ENCODE measurements around the gene FARSB.
"Not testable (repeated sequence)": the region's sequence is repeated elsewhere in the genome, so short reads cannot be mapped to it uniquely, and the experiment has no call there.

FARSB gene

DNA sequence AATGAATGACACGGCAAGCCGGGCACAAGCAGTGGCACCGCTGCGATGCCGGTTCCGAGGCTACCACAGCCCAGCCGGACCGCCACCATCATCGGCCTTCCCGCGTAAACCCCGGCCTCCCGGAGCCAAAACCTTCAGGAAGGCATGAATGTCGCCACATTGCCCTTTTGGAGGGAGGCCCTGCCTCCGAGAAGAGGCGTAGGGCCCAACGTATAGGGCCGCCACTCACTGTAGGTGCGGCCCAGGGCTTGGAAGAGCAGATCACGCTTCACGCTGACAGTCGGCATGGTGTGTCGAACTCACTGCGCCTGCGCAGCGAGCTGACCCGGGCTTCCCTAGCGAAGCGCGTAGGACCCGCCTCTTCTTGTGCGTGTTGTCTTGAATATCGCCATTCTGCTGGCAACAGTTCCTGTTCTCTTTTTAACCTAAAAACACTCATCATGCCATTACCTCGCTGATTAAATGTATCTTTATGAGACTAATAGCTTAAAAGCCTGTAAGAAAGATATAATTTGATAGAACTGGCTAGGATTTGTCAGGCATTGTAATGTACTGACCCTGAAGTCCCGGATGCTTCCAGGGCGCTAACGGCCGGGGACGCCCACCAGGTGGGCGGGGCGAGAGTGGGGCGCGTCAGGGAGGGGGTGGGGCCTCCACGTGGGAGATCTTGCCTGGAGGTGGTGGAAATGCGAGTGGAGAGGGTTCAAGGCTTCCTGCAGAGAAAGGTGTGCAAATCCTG is at the start of gene FARSB:
TSS of gene FARSB (minus strand) at position 306 of the 739 bp plus-strand sequence. CDS start at position 287, 19 bp downstream.
- no peak for FAIRE-seq

DNA sequence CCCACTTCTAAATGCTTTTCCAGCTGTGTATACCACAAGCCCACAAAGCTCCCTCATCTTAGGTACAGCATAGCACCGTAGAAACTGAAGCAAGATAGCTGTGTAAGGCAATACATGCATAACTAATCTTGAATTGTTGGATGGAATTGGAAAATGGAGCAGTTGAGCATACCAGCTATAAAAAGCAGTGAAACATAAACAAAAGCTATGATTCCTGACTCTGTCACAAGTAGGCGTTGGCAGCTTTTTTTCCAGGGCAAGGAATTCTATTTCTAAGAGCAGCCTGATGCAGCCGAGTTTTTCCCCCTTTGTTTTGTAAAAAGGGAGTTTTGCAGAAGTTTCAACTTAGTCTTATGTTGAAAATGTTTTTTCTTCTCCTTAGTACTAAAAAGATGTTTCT is 48.0 kb upstream of the FARSB start:
- no peak for FAIRE-seq

DNA sequence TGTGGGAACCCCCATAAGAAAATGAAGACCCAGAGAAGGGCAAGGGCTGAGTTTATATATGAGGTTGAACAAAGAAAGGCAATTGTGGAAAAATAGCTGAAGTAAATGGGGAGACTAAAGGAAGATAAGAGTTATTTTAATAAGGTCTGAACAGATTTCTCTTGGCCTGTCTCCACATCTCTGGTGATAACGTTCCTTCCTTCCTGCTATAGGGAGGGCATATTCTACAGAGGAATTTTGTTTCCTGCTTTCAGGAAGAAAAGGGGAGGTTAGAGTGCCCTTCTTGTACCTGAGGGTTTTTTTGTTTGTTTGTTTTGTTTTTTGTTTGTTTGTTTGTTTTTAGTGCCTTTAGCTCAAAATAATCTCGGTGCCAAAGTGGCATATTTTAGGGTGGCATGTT is 47.2 kb upstream of the FARSB start:
- FAIRE-seq: no peak

DNA sequence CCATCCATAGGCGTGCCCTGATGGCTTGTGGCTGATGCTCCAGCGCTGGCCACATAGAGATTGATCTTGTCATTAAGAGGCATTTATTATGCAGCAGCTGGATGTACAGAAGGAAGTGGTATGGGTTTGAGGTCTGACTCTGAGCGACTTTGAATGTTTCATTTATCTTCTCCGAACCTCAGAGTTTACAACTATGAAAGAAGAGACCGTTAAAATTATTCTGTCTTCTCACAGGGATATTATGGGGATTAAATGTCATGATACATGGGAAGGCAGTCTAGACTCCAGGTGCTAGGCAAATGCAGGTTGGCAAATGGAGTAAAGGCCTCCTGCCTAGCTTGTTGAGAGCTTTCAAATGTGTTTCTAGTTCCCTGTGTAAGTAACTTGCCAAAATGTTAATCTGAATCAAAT is 45.8 kb upstream of the FARSB start:
- no peak for FAIRE-seq

DNA sequence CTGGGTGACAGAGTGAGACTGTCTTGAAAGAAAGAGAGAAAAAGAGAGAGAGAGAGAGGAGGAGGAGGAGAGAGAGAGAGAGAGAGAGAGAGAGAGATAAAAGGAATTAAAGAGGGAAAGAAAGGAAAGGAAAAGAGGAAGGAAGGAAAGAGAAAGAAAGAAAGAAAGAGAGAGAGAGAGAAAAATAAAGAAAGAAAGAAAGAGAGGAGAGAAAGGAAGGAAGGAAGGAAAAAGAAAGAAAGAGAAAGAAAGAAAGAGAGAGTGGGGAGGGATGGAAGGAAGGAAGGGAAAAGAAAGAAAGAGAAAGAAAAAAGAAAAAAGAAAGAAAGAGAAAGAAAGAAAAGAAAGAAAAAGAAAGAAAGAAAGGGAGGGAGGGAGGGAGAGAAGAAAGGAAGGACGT is 45.3 kb upstream of the FARSB start:
- no peak for FAIRE-seq

DNA sequence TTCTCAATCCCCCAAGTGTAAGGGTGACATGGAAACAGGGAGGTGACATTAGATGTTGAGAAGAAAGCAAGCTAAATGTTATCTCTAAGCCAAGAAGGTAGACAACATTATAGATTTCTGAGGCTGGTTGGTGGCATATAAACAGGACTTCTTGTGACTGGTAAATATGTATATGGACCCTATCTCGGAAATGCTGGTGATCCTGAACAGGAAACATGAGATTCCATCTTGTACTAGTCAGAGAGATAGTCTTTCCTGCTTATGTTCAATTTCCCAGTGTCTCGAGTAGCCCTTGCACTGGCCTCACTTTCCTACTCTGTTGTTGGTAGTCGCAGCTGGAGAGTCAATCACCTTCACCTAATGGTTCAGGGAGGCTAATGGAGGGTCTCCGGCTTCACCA is 42.4 kb upstream of the FARSB start:
- FAIRE-seq: no peak

DNA sequence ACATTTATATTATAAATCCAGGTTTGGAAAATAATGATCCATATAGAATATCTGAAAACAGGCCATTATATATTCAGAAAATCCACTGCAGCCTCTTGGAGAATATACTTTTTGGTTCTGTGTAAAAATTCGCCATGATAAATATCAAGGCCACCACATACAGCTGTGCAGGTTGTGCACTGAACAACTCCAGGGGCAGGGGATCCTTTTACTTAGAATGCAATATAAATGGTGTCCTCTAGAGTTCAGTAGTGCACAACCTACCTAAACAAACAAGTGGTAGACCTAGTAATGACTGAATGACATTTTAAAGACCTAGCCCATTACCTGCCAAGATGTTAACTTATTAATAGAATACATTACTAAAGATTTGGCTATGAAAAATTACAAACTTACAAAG is 37.9 kb upstream of the FARSB start:
- FAIRE-seq: no peak

DNA sequence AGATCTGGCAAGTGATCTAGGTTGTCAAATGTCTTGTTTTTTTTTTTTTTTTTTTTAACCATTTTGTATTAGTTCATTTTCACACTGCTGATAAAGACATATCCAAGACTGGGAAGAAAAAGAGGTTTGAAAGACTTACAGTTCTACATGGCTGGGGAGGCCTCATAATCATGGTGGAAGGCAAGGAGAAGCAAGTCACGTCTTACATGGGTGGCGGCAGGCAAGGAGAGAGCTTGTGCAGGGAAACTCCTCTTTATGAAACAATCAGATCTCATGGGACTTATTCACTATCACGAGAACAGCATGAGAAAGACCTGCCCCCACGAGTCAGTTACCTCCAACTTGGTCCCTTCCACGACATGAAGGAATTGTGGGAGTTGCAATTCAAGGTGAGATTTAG is 37.5 kb upstream of the FARSB start:
- FAIRE-seq: not testable (repeated sequence)

DNA sequence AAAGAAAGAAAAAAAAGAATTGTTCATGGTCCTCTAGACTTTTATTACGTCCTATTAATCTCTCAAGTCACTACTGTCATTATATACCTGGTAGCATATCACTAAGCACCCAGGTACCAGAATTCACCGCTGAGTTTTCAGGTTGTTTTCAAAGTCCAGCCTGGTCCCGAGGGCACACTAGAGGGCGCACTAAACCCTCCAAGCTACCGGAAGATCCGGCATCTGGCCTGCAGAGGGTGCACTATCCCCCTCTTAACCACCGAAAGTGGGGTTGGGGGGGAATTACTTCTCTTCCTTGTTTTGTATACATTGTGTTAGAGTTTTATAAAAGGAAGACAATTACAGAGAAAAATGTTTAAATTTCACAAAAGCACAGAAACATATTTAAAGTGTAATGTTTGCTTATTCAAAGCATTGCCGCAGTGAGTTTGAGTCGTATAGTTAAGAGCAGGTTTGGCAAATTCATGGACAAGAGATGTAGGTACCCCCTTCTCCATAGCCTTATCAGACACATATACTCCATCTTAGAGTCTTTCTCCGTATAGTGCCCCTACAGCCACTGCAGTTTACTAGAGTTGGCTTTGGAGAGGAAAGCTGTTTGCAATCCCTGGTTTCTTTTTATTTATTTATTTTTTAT is 34.8 kb upstream of the FARSB start:
- FAIRE-seq: no peak

DNA sequence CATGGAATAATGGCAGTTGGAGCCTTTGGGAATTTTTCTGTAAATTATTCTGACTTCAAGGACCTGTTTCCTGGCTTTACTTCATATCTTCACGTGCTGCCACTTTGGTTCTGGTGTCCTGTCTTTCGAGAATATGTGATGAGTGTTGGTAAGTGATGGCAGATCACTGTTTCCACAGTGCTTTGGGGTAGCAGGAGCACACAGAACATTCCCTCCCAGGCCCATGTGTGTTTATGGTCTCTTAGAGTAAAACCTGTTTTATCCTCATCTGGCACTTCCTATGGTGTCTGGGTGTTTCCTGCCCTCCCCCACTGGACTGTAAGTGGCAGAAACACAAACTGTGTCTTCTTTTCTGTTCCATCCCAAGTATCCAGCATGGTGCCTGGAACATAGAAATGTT is 33.4 kb upstream of the FARSB start:
- FAIRE-seq: no peak

DNA sequence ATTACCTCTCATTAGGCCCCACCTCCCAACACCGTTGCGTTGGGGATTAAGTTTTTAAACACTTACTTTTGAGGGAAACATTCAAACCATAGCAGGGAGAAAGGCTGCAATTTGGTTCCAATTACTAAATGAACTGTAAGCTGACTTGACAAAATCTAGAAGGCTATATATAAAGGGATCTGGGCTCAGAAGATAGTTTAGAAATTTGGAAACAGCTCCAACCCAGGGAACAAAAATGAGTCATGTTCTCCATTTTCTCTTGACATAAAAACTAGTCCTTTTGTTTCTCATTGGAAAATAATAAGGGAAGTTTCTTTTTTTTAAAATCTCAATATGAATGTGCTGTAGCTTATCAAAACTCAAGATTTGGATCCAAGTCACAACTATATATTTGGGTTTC is 33.0 kb upstream of the FARSB start:
- no peak for FAIRE-seq

DNA sequence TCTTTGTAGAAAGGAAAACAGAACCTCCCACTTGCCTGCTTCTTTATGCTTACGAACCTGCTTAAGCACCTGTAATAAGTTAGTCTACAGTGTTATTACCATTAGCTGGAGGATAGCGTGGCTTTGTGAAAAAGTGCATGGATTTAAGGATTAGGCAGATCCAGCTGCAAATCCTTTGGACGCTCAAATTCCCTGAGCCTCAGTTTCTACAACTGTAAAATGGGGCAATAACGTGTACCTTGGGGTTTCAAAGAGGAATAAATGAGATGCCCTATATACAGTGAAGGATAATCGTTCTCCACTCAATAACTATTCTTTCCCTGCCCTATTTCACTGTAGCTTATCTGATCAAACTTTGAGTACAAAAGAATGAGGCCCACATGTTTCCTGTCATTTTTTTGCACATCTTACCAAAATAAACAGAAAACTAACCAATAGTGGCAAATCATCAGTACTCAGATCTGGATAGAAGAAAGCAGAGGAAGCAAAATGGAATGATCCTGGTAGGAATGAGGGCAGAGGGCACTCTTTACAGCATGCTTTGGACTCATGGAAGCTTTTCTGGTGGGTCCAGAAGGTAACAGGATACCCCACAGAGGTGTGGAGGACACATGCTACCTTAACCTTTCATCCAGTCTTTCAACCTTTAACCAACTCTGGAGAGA is 30.3 kb upstream of the FARSB start:
- FAIRE-seq: no peak

DNA sequence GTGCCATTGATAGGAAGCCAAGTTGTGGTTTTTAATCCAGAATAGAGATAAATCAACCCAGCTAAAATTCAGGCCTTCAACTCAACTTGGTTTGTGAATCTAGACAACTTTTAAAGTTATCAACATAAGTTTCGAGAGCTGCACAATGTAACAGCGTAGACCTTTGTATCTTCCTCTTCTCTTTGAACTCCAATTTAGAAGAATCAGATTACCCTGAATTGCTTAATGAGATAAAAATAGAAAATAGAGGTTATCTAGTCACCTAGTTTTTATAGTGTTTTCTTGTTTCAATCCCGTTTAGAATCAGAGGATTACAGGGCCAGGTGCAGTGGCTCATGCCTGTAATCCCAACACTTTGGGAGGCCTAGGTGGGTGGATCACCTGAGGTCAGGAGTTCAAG is 27.9 kb upstream of the FARSB start:
- no peak for FAIRE-seq

DNA sequence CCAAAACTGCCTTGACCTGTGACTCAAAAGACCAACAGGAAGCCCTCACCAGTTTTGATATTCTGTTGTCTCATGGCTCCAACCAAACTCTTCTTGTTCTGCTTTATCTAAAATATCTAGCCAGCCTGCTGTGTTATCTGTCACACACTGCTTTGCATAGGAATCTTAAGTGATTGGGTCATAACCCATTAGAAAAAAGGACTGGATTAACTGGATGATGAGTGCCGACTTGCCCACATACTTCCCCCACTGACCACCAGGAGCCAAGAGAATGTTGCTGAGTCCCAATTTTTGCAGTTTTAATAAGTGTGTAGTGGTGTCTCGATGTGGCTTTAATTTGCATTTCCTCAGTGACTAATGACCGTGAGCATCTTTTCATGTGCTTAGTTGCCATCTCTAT is 22.1 kb upstream of the FARSB start:
- no peak for FAIRE-seq

DNA sequence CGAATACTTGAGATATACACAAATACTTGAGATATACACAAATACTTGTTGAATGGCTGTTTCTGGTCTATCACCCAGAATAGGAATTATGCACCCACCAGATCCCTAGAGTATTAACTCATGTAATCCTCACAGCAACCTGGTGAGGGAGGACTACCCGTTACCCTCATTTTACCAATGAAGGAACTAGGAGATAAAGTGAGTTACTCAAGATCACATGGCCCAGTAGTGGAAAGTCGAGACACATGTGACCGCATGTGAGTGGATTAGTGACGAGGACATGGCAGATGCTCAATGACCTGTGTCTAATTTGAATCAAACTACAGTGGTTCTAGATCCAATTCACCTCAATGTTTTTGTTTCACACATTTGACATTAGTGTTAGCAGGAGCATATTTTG is 18.0 kb upstream of the FARSB start:
- FAIRE-seq: no peak

DNA sequence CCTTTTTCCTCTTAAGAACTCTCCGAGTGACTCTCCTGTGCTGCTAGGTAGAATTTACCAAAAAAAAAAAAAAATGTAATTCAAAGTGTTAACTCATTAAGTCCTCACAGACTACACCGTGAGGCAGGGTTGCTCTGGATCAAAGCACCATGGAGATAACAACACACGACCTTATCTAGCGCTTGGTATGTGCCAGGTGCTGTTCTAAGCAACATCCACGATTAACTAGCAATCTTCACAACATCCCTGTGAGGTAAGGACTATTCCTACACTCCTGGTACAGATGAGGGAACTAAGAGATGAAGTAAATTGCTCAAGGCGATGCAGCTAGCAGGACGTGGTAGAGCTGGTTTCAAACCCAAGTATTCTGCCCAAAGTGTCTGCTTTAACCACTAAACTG is 17.4 kb upstream of the FARSB start:
- no peak for FAIRE-seq

DNA sequence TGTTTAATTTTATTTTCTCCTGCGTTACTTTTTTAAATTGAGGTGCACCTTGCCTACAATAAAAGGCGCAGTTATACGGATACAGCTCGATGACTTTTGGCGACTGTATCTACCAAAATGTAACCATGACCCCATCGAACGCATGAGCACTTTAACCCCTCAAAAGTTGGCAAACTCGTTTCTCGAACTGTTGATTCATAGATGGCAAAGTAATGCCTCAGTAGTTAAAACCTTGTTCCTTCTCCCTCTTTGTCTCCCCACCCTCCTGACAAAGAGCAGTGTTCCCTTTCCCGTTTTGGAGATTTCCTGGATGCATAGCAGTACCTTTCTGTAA is 16.1 kb upstream of the FARSB start:
- FAIRE-seq: no peak

DNA sequence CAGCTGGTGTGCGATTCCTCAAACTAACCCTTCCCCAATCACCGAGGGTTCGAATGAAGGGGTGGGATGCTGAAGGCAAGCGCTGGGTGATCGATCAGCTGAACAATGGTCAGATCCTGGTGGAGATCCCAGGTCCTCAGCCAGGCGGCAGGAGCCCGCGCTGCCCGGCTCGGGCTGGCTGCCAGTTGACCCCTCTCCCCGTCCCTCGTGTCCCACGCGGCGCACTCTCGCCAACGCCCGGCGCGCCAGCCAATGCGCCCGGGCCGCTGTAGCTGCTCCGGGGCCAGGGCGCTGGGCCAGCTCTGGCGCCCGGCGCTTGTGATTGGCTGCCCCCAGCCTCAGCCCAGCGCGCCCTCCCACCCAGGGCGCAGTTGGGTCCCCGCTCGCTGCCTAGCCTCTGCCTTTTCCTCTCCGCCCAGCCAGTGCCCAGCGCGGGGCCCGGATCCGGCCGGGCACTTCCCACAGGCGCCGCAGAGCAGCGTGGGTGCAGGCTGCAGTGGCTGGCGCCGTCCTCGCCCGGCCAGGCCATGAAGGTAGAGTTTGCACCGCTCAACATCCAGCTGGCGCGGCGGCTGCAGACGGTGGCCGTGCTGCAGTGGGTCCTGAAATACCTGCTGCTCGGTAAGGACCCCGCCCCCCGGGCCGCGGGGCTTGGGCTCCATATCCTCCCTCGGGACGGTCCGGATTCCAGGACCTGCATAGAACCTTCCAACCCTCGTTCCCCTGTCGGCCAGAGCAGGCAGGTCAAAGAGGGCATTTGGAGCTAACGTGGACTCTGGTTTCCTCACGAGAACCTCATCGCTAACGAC is 15.6 kb upstream of the FARSB start, which contains the start of gene MOGAT1:
TSS of gene MOGAT1 (plus strand) at position 400 of the 809 bp plus-strand sequence. CDS start at position 528, 128 bp downstream.
- no peak for FAIRE-seq

DNA sequence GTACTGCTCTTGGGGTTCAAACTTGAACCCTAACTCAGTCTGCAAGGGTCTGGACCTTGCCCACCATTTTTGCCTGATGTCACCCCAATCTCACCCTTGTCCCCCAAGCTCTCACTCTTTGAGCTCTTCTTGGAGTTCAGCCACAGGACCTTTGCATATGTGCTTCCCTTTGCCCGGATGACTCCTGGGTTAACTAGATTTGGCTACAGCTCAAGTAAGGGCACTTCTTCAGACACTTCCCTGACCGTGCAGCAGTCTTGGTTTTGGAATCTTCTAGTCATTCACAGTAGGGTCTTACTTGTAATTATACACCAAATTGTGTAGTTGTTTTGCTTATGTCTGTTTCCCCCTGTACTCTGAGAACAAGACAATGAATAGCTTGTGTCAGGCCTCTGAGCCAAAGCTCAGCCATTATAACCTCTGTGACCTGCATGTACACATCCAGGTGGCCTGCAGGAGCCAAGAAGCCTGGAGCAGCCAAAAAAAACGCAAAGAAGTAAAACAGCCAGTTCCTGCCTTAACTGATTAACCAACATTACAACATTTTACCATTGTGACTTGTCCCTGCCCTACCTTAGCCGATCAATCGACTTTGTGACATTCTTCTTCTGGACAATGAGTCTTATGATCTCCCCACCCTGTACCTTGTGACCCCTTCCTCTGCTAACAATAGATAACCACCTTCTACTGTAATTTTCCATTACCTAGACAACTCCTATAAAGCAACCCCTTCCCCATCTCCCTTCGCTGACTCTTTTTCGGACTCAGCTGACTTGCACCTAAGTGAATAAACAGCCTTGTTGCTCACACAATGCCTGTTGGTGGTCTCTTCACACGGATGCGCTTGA is 14.5 kb upstream of the FARSB start:
- FAIRE-seq: no peak

DNA sequence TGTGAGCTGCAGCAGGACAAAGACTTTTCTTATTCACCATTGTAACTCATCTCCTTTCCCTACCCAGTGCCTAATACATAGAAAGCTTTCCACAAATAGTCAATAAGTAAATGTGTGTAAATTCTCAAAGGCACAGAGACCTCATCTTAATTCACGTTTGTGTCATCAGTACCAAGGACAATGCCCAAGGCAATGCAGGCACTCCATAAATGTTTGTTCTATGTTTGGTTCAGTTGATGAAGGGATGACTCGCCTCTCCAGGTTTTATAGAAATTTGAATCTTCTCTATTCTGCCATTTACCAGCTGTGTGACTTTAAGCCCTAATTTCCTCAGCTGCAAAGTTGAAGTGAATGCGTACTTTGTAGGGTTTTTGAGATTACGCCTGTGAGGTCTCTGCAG is 13.5 kb upstream of the FARSB start:
- FAIRE-seq: no peak

DNA sequence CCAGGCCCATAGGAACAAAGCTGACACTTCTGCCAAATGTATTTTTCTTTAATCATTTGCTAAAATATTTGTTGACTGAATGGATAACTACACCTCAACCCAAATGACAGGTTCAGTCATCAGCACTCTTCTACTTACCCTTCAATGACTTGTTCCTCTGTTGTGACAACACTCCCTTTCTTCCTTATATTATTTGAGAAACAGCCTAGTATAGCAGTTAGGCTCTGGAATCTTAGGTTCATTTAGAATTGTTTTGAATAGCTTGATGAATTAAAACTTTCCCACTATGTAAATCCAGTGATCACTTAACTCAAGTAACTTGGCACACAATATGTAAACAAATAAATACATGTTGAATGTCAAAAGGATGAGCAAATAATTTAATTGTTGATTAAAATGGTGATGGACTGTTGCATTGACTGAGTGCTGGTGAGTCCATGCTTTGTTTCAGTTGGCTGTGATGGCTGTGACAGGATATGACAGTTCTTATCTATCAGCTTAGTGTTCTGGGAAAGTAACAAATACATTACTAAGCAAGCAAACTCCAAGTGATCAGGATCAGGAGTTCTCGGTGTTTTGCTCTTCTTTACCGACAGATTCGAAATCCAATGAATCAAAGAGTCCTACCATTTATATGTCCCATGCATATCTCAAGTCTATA is 12.7 kb upstream of the FARSB start:
- no peak for FAIRE-seq

DNA sequence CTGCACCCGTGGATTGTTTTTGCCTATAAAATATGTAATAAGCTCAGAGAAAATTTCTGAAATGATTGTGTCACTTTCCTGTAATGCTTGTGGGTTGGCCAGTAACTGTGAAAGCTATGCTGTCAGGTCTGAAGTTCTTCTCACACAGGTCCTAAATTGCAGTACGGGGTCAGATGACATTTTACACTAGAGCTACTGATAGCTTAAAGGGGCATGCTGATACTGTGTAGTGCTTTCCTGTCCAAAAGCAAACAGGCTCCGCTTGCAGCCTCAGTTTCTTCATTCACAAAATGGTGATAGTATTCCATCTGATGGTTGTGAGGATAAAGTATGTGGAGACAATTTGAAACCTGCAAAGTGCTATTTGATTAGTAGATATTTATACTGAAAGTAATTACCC is 7.6 kb upstream of the FARSB start:
- FAIRE-seq: no peak
